Measurements from ENCODE around the gene ZFP36.

Gene ZFP36

DNA sequence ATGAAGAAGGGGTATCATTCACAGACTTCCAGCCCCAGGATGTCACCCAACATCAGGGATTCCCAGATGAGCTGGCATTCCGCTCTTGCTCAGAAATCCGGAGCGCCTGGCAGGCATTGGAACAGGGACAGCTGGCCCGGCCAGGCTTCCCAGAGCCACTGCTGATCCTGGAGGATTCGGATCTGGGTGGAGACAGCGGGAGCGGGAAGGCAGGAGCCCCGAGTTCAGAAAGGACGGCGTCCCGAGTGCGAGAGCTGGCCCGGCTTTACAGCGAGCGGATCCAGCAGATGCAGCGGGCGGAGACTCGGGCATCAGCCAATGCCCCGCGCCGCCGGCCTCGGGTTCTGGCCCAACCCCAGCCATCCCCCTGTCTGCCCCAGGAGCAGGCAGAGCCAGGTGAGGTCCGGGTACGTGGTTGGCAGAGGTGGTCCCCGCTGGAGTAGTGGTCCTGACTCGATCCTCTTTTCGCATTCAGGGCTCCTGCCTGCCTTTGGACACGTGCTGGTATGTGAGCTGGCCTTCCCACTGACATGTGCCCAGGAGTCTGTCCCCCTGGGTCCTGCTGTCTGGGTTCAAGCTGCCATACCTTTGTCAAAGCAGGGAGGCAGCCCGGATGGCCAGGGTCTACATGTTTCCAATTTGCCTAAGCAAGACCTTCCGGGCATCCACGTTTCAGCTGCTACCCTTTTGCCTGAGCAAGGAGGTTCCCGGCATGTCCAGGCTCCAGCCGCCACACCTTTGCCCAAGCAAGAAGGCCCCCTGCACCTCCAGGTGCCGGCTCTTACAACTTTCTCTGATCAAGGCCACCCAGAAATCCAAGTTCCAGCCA, 16.8 kb downstream of the ZFP36 start:
- no peak for DNase-seq

DNA sequence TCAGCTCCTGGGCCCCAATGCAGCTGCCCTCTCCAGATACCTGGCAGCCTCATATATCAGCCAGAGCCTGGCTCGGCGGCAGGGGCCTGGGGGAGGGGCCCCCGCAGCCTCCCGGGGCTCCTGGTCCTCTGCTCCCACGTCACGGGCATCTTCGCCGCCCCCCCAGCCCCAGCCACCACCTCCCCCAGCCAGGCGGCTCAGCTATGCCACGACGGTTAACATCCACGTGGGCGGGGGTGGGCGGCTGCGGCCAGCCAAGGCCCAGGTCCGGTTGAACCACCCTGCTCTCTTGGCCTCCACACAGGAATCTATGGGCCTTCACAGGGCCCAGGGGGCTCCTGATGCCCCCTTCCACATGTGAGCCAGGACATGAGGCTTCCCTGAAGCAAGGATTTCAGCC, 18.3 kb downstream of the ZFP36 start:
- no peak for DNase-seq

DNA sequence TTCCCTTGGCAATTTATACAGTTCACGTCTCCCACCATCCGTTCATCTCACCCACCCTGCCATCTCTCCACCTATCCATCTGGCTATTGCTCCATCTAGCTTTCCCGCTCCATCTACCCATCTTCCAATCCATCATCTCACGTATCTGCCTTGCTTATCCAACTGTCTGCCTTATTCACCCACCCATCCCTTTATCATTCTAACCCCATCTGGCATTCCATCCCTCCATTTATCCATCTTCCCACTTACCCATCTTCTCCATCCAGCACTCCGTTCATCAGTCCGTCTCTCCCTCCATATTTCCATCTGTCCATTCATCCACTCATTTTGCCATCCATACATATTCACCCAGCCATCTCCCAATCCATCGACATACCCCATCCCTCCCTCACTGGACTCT, 19.1 kb downstream of the ZFP36 start:
- no peak for DNase-seq

DNA sequence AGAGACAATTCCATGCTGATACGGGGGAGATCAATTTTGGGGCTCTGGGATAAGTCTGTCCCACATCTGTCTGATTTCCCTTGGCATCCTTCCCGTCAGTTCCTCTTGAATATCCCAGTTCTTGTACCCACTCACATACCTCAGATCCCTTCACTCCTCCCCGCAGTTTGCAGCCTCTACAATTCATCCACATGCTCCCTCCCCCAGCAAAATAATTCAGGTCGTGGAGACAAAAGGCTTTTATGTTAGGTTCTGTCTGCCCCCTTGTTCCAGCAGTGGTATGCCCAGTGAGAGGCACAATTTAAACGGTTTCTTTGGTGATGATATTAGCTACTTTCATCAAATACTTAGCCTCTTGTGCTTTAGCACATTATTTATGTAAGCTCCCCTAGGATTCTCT, 19.5 kb downstream of the ZFP36 start:
- DNase-seq = no peak

DNA sequence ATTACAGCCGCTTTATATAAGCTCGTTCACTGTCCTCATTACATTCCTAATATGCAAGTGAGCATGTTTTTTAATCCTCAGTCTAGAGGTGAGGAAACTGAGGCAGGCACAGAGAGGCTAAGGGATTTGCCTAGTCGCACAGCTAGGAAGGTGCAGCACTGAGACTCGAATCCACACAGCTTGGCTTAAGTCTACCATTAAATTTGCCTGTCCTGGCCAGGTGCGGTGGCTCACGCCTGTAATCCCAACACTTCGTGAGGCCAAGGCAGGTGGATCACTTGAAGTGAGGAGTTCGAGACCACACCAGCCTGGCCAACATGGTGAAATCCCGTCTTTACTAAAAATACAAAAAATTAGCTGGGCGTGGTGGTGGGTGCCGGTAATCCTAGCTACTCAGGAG, 21.1 kb downstream of the ZFP36 start:
- DNase-seq = no peak

DNA sequence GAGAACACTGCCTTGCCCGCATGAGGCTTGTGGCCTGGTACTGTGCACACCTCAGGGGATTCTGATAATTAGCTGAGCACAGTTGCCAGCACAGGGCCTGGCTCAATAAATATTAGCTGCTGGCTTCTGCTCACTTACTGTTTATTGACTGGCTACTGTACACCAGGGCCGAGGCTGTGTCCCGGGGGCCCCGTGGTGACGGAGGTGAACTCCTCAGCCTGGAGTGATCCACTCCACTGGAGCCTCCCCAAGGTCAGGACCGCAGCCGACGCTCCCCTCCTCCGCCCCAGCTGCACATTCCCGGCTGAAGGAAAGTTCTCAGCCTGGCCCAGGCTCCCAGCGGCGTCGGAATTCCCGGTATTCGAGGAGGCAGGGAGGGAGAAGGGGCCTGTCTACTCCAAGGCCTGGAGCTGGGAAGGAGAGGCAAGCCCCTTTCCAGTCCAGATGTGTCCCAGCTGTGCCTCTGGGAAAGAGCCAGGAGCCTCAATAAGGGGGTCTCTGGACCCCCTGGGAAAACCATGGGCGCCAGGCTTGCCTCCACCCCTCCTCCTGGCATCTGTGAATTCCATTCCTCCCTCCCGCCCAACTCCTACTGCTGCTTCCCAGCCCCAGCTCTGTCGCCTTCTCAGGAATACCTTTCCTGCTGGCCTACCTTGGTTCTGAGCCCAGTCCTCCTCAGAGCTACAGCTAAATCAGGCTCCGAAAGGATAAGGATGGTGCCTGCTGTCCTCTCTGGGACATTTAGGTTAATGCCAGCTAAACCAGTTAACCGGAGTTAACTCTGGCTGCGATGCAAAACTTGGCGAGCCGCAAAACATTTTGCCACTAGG, 21.9 kb downstream of the ZFP36 start:
- no peak for DNase-seq

DNA sequence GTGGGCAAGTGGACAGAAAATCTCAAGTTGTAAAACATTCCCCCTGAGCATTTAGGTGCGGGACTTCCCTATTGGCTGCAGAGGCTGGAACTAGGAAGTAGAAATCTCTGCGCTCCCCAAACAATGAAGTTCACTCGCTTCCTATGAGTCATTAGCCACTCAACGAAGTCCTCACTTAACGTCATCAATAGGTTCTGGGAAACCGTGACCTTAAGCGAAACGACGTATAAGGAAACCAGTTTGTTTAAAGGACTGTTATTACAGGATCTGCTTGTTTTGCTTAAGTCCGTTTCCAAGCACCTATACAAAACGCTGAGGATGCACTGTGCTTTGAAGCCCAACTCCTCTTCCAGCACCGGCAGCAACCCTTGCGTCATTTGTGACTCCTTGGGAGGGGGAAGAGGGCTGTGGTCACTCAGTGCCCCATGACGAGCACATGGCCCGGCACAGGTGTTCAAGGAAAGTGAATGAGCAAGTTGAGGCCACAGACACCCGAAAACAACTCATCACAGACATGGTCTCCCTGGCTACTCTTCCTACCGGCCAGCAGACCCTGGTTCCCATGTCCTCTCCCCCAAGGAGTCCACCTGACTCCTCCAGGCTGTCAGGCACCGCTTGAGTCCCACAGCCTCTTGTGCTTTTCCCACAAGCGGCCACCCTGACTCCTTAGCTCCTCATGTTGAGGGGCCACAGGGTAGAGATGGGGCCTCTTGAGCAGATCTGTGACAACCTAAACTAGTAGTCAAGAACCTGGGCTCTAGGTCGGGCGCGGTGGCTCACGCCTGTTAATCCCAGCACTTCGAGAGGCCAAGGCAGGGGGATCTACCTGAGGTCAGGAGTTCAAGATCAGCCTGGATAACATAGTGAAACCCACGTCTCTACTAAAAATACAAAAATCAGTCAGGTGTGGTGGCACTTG, 24.3 kb downstream of the ZFP36 start:
- no peak for DNase-seq

DNA sequence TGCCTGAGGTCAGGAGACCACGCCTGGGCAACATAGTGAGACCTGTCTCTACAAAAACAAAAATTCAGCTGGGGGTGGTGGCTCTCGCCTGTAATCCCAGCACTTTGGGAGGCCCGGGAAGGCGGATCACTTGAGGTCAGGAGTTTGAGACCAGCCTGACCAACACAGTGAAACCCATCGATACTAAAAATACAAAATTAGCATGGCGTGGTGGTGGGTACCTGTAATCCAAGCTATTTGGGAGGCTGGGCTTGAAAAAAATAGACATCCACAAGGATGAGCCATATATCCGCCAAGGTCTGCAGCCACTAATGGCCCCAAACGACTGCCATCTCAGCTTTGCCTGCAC, 26.0 kb downstream of the ZFP36 start:
- DNase-seq = no peak

DNA sequence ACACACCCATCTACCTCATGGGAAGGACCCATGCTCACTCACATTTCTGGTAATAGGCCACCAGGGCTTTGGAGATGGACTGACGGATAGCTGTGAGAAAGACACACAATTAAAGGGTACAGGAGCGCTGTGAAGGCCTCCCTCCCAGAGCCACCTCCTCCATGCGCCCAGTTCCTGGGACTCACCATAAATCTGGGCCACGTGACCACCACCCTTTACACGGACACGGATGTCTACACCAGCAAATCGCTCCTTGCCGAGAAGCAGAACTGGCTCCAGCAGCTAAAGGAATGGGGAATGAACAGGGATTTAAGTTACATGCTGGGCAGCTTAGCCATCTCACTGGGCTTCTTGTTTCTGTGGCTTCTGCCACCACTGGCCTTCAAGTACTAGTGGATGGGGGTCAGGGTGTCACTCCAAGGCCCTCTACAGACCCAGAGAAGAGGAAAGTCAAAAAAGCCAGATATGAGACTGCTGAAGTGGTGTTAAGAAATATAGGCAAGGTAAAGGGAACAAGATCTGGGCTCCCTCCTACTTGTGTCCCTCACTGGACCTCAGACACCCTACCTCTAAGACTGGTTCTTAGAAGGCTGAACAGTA, 26.9 kb downstream of the ZFP36 start:
- DNase-seq = no peak

DNA sequence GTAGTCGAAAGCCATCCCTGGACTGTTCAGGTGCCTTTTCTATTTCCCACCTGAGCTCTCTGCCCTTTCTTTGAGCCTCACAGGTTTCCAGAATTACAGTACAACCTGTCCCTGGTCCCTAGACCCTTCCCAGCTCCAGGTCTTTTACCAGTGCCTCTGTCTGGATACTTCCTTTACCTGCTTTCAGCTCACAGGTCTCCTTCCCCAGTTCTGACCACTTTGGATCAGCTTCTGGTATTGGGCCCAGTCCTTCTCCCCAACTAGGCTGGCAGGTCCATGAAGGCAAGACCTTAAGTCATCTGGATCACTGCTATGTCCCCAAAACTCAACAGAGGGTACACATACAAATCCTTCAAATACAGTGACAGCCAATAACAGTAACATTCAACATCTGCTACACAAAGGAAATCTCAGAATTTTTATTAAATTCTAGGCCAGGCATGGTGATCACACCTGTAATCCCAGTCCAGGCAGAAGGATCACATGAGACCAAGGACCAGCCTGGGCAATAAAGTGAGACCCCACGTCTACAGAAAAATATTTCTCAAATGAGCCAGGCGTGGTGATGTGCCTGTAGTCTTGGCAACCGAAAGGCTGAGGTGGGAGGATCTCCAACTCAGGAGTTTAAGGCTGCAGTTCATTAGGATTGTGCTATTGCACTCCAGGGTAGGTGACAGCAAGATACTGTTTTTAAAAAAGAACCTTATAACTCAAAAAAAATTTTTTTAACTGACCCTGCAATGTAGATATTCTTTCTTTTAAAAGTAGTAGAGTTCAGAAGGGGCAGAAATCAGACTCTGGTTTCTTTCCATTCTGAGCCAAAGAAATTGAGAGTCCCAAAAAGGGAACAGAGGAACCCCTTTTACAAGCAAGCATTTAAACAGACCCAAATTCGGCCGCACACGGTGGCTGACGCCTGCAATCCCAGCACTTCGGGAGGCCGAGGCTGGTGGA, 27.8 kb downstream of the ZFP36 start:
- DNase-seq = no peak

DNA sequence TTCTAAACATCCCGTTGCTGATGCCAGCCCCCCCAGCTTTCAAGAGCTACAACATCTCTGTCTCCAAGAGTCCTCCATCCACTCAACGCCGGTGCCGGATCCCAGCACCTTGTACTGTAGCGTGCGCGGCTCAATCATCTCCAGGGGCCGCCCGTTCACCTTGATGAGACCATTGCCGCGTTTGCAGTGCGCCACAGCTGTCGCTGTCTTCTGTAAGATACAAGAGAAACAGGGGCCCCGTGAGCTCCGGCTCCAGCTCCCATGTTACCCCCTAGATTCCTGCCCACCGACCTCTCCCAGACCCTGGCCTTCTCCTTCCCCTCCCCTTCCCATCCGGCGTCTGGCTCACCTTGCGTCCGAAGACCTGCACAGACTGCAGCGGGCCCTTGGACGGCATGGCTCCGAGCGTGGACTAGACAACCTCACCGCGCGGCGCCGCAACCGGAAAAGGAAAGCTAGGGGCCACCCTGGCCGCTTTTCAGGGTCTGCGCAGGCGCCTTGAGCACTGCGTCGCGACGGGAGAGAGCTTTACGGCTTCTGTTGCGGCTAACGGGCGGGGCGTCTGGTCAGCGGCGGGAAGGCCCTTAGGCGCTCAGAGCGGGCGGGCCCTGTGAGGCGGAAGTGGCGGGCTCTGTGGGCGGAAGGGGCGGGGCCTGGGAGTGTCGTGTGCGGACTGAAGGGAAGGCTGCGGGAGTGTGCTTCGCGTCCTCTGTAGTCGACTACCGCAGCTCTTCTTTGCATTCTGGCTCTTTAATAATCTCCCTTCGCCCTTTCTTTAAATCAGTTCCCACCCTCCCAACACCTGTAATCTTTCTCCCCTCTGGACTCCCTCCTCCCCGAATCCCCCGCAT, 29.1 kb downstream of the ZFP36 start, which contains the start of gene RPS16:
RPS16 (minus strand) TSS at position 451 of the 851 bp plus-strand sequence; CDS start at position 397, 54 bp downstream.
- DNase-seq = peak; percentile 76 to 93

DNA sequence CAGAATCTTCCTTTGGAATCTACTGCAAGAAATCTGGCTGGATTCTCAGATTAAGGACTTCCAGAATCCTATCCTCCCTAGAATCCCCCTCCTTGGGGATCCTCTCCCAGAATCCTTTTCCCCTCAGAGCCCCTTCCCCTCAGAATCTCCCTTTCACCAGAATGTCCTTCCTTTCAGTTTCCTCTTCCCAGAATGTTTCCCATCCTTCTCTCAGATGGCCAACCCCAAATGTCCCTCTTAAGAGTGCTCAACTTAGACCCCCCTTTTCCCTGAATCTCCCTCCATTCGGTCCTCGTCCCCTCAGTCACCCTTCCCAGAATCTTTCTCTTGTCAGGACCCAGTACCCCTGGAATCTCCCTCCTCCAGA, 29.7 kb downstream of the ZFP36 start:
- no peak for DNase-seq

DNA sequence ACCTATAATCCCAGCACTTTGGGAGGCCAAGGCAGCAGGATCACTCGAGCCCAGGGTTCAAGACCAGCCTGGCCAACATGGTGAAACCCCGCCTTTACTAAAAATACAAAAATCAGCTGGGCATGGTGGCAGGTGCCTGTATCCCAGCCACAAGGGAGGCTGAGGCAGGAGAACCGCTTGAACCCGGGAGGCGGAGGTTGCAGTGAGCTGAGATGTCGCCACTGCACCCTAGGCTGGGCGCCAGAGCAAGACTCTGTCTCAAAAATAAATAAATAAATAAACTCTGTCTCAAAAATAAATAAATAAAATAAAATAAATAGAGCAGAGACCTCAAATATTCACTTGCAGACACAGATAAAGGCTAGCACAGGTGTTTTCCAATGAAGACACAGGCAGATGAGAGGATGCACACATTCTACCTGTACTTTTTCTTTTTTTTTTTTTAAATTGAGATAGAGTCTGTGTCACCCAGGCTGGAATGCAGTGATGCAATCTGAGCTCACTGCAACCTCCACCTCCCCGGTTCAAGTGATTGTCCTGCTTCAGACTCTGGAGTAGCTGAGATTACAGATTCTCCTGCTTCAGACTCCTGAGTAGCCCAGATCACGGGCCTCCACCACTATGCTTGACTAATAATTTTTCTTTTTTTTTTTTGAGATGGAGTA, 31.8 kb downstream of the ZFP36 start:
- DNase-seq = no peak

DNA sequence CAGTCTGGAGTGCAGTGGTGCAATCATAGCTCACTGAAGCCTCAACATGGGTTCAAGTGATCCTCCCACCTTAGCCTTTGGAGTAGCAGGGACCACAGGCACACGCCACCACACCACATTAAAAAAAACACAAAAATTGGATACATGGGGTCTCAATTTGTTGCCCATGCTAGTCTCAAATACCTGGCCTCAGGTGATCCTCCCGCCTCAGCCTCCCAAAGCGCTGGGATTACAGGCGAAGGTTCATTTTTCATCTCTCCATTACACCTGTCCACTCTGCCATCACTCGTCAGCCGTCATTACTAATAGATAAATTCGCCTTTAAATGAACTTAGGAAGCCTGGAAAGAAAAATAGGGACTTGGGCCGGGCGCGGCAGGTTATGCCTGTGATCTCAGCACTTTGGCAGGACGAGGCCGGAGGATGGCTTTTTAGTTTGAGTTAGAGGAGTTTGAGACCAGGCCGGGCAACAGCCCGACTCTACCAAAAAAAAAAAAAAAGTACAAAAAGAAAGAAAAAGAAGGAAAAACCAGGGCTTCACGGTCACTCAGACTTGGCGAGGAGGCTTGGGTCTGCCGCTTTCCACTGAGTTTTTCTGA, 38.0 kb downstream of the ZFP36 start:
- DNase-seq = no peak

DNA sequence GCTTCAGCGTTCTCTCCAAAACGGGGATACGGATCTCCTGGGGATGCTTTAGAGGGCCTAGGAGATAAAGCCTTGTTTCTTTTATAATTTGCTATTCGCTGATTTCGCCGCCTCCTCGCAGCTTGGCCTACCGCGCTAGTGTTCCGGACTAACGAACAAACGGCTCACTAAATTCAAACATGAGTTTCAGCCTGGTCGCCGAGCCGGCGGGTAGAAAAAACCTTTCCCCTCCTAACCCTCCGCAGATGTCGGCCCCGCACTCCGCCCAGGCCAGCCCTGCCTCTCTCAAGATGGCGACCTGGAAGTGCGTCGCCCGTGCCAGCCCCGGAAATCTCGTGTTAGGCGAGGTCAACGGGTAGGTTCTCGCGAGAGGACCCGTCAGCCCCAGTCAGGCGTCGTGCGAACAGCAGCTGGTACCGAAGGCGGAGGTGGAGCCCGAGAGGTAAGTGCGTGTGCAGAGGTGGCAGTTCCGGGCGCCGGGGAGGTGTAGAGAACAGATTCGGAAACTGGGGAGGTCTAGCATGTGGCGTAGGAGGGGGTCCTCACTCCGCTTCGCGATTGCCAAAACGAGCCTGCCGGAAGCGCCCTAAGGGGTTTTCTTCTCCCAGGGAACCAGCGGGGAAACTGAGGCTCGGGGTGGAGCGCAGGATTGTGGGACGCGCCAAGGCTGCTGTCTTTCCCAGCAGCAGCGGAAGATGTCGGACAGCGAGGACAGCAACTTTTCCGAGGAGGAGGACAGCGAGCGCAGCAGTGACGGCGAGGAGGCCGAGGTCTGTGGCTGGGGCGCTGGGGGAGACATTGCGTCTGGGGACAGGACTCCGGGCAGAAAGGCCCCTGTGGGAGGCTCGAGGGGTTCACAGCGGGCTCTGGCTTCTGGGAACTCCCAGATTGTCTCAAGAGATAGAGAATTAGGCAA, 38.8 kb downstream of the ZFP36 start, which contains the start of gene SUPT5H:
SUPT5H (plus strand) TSS at position 387 of the 916 bp plus-strand sequence; CDS start at position 696, 309 bp downstream.
- DNase-seq = peak; percentile 39 to 74

DNA sequence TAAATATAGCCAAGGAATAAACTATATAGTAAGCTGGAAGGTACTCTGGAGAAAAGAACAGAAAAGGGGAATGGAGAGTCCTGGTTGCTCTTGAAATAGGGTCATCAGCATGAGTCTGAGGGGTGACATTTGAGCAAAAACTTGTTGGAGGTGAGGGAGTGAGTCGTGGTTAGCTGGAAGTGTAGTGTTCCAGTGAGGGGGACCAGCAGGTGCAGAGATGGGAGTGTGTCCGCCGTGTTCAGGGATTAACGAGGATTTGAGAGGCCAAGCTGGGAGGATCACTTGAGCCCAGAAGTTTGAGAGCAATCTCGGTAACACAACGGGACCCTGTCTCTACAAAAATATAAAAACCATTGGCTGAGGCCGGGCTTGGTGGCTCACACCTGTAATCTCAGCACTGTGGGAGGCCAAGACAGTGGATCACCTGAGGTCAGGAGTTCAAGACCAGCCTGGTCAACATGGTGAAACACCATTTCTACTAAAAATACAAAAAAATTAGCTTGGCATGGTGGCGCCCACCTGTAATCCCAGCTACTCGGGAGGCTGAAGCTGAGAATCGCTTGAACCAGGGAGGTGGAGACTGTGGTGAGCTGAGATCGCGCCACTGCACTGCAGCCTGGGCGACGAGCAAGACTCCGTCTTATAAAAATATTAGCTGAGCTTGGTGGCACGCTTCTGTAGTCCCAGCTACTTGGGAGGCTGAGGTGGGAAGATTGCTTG, 39.9 kb downstream of the ZFP36 start:
- DNase-seq = no peak

DNA sequence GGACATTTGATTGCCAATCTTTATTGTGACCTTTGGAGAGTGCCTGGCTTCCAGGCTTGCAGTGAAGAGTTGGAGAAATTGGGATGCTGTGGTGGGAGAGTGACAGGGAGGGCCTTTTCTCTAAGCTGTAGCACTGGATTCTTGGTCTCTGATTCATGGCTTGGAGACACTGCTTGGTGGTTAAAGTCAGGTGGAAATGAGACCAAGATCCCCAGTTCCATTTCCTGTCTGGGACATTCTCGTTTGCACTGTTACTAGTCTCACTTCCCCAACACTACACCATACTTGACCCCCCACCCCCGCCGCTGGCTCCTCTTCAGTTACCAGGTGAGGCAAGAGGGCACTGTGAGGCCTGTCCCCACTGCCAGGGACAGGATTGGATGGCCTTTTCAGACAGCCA, 41.6 kb downstream of the ZFP36 start:
- DNase-seq = no peak
